Adrenal gland (tissue), 5 donors: ENCODE measurements around the gene DTD2.

Experiments used
- POLR2A ChIP-seq, 2 donors: fragments of 450-650 bp; IDR thresholded peaks; one replicate each; pipeline ENCODE4 v1.6.1; 2017; ENCODE audit warnings: antibody characterized with exemption in 2 of 2, mild to moderate bottlenecking in 2 of 2, moderate library complexity in 1 of 2
- TF ChIP-seq, protein P1 (sequence below), 6 experiments: fragments of 450-650 bp in 4 of 6; fragments of 200-600 bp in 2 of 6; sonication (generic) in 1 of 6; IDR thresholded peaks; 1 replicate in 5 of 6; 2 replicates in 1 of 6; pipeline versions ENCODE4 v1.5.1 to v1.8.0; 2016 to 2021; ENCODE audit warnings: antibody characterized with exemption in 6 of 6, mild to moderate bottlenecking in 2 of 6, moderate library complexity in 1 of 6
- donor health status: DM: no; HTN: no; CAD: no.

DNA sequence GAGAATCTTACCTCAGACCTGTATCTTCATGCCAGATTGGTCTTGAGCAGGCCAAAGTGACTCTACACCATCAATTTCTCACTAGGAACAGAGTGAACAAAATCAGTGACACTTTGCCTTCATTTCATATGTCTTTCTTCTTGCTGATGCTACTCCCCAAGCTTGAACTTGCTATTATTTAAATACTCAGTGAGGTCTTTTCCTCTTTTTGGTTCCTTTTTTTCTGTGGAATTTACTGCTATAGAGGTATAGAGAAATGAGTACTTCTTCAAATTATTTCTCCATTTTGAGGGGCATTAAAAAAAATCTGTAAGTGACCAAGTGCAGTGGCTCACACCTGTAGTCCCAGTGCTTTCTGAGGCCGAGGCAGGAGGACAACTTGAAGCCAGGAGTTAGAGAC lies 30.6 kb upstream of the DTD2 start, which contains the start of gene GPR33:
- TF ChIP-seq POLR2A (IDR thresholded peaks at IDR 0.05): no peak
- TF ChIP-seq, protein P1, sequence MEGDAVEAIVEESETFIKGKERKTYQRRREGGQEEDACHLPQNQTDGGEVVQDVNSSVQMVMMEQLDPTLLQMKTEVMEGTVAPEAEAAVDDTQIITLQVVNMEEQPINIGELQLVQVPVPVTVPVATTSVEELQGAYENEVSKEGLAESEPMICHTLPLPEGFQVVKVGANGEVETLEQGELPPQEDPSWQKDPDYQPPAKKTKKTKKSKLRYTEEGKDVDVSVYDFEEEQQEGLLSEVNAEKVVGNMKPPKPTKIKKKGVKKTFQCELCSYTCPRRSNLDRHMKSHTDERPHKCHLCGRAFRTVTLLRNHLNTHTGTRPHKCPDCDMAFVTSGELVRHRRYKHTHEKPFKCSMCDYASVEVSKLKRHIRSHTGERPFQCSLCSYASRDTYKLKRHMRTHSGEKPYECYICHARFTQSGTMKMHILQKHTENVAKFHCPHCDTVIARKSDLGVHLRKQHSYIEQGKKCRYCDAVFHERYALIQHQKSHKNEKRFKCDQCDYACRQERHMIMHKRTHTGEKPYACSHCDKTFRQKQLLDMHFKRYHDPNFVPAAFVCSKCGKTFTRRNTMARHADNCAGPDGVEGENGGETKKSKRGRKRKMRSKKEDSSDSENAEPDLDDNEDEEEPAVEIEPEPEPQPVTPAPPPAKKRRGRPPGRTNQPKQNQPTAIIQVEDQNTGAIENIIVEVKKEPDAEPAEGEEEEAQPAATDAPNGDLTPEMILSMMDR (IDR thresholded peaks at IDR 0.05): no peak
